Raji (cell line): ENCODE measurements around the gene TNS3.

Experiments
- POLR2A ChIP-seq: IDR thresholded peaks from 2 replicates; pipeline ENCODE4 v1.6.1; 2011; ENCODE audit warnings: low read depth, low read length, control low read depth; ENCODE audit not compliant: insufficient read depth

The TNS3 gene

GRCh38 chr7:47379629-47380324 is 202.1 kb downstream of the TNS3 start:
- TF ChIP-seq POLR2A: no peak

- no peak for TF ChIP-seq POLR2A
Observed at GRCh38 chr7:47378728-47379395, 203.0 kb downstream of the TNS3 start.

GRCh38 chr7:47377741-47378140 is 204.2 kb downstream of the TNS3 start:
- TF ChIP-seq POLR2A: no peak

- no peak for TF ChIP-seq POLR2A
Observed at GRCh38 chr7:47376991-47377616, 204.8 kb downstream of the TNS3 start.

- TF ChIP-seq POLR2A: no peak
Observed at GRCh38 chr7:47375121-47375938, 206.6 kb downstream of the TNS3 start.

DNA sequence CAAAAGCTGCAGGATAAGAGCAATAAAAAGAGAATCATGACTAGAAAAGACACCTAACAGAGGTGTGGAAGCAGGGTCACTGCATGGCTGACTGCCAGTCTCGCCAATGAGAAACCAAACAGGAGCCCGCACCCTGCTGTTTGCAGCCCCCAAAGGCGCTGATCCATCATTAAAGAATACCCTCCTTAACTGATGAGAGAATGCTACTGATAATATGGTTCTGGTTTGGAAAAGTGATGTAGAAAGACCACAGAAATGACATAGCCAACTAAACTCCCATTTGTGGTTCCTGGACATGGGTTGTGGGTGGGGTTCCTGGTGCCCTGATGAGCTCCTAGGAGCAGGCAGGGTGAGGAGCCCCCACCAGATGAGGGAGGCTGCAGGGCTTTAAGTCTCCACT is 207.4 kb downstream of the TNS3 start:
- no peak for TF ChIP-seq POLR2A

GRCh38 chr7:47373871-47374451 is 207.9 kb downstream of the TNS3 start:
- no peak for TF ChIP-seq POLR2A

DNA sequence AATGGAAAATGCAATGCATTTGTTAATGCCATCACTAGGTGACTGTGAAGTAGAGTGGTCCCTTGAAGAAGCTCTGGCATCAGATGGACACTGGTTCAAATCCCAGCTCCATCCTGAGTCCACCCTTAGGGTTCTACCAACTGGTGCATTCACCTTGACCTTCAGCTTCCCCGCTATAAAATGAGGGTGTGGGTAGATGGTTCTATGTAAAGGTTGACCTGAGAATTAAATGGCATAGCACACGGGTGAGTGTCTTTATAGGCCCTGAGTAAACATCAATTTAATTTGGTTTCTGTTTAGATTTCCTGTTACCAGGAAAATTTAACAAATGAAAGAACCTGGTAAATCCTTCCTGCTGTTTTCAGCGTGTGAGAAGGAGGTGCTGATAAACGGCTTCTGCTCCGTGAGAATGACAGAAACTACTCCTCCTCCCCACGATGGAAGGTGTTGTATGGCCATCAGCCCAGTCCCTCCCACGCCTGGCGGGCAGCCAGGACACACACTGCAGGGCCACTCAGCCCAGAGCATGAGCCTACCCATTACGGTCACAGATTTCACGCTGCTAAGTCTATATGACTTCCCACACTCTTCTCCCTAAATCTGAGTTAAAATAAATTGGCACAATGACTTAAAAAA is 210.1 kb downstream of the TNS3 start:
- no peak for TF ChIP-seq POLR2A

DNA sequence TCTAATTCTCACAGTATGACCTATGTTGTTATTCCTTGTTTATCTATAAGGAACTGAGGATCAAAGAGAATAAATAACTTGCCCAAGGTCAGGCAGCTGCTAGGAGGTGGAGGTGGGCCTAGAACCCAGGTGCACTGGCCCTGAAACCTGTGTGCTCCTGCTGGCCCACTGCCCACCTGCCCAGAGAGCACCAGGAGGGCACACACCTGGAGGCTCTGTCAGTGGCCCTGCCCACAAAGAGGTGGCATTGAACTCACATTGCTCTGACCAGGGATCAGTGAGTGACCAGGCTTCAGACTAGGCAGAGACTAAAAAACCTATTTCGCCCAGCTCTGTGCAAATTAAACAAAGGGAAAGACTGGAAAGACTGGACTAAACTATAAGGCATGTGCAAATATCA is 210.6 kb downstream of the TNS3 start:
- TF ChIP-seq POLR2A: no peak

GRCh38 chr7:47370461-47371042 is 211.4 kb downstream of the TNS3 start:
- TF ChIP-seq POLR2A: no peak

DNA sequence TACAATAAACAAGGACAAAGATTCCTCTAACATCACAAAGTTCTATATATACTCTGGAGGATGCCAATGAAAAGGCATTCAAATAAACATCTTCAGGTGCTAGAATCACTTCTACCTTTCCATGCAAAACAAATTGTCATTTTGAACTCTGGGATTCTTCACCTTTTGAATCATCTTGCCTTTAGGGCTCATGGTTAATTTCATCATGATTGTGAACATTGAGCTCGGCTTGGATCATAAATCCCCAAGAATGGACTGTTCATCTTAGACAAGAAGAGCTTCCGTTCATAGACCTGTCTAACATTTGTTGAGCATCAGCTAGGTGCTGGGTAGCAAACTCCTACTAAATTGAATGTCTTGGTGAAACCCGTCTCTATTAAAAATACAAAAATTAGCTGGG is 212.2 kb downstream of the TNS3 start:
- TF ChIP-seq POLR2A: no peak

DNA sequence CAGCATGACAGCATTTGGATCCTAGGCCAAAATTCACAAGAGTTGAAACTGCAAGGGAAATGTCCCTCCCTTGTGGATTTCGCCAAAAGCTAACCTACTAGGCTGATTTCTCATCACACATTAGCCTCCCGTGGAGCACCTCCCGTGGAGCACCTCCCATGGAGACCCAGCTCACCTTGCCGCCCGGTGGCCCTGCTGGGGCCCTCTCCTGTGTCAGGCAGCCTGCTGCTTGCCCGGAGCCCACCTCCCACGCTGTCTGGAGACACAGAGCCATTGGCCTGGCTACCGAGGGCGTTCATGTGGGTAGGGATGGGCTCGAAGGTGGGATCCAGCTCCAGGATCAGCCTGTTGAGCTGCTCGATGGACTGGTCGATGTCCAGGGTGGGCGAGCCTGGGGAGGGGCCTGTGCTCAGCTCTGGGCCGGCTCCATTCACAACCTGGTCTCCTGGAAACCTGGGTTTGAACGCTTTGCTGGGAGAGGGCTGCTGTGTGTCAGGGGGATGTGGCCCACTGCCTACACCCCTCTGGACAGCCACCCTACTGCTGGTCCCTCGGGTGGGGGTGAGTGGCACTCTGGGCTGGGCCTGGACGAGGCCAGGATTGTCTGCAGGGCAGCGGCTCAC is 213.6 kb downstream of the TNS3 start:
- TF ChIP-seq POLR2A: no peak

DNA sequence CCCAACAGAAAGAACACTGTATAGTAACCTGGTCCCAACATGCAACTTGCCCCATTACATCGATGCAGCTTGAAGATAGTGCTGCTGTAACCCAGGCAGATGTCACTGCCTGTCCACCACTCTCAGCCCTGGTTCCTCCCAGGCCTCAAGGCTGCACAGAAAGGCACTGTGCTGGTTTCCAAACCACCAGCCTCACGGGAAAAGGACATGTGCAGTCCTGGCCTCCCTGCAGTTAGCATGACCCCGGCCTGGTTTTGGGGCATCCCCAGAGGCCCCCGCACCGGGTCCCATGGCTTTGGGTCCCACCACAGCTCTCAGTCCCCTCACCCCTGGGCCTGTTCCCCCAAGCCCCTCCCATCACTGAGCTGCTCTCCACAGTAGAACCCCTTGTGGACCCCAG is 214.5 kb downstream of the TNS3 start:
- no peak for TF ChIP-seq POLR2A

GRCh38 chr7:47366960-47367359 is 215.0 kb downstream of the TNS3 start:
- TF ChIP-seq POLR2A: no peak
